Lower leg skin (tissue), 4 donors: ENCODE results near the gene GGT5. TPM values are rescaled to one million over a fixed set of nuclear protein-coding genes. Genes with fewer than 3 reads are reported as not detected.

Source experiments
- DNase-seq, 2 donors: peaks; one replicate each; pipeline ENCODE4 v3.0.0-alpha.2; 2019; ENCODE audit warnings: low spot score in 2 of 2
- H3K4me3 ChIP-seq: fragments of 200-600 bp; sonication (generic); 2 replicates; pipeline ENCODE4 v1.5.1; 2017; ENCODE audit warnings: mild to moderate bottlenecking, low read depth; ENCODE audit not compliant: poor library complexity, severe bottlenecking
- POLR2A ChIP-seq, 2 donors: fragments of 450-650 bp; IDR thresholded peaks; one replicate each; pipeline ENCODE4 v1.6.1; 2016 to 2017; ENCODE audit warnings: antibody characterized with exemption in 2 of 2, mild to moderate bottlenecking in 1 of 2, moderate library complexity in 1 of 2
- WGBS, 2 donors: methylation state at CpG; one replicate each; pipeline ENCODE4 v1.1.5; 2018; 5-methylcytosine and 5-hydroxymethylcytosine counted together
- intact Hi-C: fragments of 100-400 bp; cut with DNase I; formaldehyde crosslinking; loops from one replicate; pipeline ENCODE4 v1.15.0; 2023; ENCODE audit warnings: low total_unique reads
- total RNA-seq, 4 donors: library from RNA; depleted of rRNA; stranded (reverse); fragments of >200 nt; gene quantifications; one replicate each; pipeline ENCODE4 v1.1.0, GENCODE V29; 2016
- TF ChIP-seq, protein P1 (sequence below), 3 donors: fragments of 450-650 bp; IDR thresholded peaks; one replicate each; pipeline ENCODE4 v1.5.1; 2016; ENCODE audit warnings: antibody characterized with exemption in 3 of 3, mild to moderate bottlenecking in 3 of 3, moderate library complexity in 2 of 3

Gene GGT5
- total RNA-seq, 4 donors from 2014 or later: 9.7 to 54.4 (median 15.3) TPM

DNA sequence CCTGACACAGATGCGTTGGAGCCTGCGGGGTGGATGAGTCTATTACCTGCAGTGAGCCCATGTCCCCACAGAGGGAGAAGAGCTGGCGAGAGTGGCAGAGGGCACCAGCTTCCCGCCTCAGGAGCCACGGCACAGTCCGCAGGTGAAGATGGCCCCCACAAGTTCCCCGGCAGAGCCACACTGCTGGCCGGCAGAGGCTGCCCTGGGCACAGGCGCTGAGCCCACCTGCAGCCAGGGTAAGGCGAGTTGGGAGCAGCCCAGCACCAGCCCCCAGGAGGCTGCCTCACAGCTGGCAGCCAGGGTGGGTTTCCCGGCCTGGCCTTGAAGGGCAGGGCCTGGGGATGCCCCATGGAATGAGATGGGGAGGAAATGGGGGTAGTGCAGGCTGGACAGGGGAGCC is 68.8 kb downstream of the GGT5 start:
- WGBS, 2 donors: 93 to 97% methylated on average over 10 of the region's 11 CpGs
- H3K4me3 ChIP-seq: no peak overlapping the region
- intact Hi-C loops: no loop called here
- no peak for DNase-seq
- TF ChIP-seq, protein P1, sequence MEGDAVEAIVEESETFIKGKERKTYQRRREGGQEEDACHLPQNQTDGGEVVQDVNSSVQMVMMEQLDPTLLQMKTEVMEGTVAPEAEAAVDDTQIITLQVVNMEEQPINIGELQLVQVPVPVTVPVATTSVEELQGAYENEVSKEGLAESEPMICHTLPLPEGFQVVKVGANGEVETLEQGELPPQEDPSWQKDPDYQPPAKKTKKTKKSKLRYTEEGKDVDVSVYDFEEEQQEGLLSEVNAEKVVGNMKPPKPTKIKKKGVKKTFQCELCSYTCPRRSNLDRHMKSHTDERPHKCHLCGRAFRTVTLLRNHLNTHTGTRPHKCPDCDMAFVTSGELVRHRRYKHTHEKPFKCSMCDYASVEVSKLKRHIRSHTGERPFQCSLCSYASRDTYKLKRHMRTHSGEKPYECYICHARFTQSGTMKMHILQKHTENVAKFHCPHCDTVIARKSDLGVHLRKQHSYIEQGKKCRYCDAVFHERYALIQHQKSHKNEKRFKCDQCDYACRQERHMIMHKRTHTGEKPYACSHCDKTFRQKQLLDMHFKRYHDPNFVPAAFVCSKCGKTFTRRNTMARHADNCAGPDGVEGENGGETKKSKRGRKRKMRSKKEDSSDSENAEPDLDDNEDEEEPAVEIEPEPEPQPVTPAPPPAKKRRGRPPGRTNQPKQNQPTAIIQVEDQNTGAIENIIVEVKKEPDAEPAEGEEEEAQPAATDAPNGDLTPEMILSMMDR (IDR thresholded peaks at IDR 0.05): no peak
- TF ChIP-seq POLR2A (IDR thresholded peaks at IDR 0.05): no peak

DNA sequence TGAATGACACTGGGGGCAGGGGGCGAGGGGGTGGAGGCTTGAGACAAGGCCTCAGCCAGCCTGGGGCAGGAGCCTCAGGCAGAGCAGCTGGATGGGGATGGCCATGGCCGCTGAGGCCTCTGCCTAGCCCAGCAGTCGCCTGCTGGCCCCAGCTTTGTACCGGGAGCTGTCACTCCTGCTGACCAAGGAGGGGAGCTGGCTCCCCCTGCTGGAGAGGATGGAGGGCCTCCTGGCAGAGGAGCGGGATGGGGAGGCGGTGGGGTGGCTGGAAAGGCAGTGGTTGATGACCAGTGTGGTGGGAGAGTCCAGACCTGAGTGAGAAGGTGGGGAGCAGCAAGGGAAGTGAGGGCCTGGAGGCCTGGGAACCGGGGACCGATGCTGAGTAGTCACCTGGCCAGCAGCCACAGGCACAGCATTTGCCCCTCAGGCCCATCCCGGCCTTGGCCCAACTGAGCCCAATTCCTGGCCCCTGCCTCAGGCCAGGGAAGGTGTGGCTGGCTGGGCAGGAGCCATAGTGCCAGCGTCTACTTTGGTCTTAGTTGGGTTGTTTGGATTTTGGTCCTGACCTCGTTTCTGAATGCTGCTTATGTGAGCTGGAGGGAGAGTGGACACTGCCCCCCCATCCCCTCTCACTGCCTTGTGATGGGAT is 69.6 kb downstream of the GGT5 start:
- 41 to 47% methylated on average over 10 to 11 of the region's 11 CpGs for WGBS, 2 donors
- no peak overlapping the region for H3K4me3 ChIP-seq
- peak; percentile 63 to 94 for DNase-seq
- TF ChIP-seq, protein P1 (IDR thresholded peaks at IDR 0.05): peak in 1 of 3 donors; percentile 83
- no peak for TF ChIP-seq POLR2A (IDR thresholded peaks at IDR 0.05)
- intact Hi-C loops: no loop called here

DNA sequence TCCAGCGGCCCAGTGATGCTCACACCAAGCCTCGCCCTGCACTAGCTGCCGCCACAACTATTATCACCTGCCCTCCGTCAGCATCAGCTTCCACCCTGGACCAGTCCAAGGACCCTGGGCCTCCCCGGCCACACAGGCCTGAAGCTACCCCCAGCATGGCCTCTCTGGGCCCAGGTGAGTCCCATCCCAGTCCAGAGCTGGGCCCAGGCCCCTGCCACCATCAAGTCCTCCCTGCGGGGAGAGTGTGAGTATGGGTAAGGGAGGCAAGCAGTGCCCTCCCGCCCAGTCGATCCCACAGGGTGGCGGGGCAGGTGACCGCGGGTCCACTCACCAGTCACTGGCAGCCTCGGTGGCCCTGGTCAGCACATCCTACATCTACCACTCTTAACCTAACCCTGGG is 73.1 kb downstream of the GGT5 start:
- TF ChIP-seq, protein P1 (IDR thresholded peaks at IDR 0.05): no peak
- no peak for TF ChIP-seq POLR2A (IDR thresholded peaks at IDR 0.05)
- intact Hi-C loops: no loop called here
- 97 to 98% methylated on average over 12 of the region's 12 CpGs for WGBS, 2 donors
- H3K4me3 ChIP-seq: no peak overlapping the region
- no peak for DNase-seq

DNA sequence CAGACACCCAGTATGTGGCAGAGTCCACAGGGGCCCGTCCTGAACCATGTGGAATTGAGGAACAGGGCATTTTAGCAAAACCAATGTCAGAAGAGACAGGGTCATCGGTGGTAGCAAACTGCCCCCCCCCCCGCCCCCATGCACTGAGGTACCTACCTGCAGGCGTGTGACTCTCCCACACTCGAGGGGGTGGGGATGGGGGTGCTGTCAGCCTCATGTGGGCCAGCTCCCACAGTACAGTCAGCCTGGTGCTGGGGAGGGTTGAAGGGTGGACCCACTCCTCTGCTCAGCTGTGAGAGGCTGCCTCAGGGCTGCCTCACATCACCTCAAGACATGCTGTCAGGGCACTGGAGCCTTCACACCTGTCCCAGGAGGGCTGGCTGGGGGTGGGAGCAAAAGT is 74.2 kb downstream of the GGT5 start:
- WGBS, 2 donors: 100% methylated on average over 1 to 2 of the region's 5 CpGs
- intact Hi-C loops: no loop called here
- no peak overlapping the region for H3K4me3 ChIP-seq
- no peak for TF ChIP-seq POLR2A (IDR thresholded peaks at IDR 0.05)
- TF ChIP-seq, protein P1 (IDR thresholded peaks at IDR 0.05): no peak
- no peak for DNase-seq

DNA sequence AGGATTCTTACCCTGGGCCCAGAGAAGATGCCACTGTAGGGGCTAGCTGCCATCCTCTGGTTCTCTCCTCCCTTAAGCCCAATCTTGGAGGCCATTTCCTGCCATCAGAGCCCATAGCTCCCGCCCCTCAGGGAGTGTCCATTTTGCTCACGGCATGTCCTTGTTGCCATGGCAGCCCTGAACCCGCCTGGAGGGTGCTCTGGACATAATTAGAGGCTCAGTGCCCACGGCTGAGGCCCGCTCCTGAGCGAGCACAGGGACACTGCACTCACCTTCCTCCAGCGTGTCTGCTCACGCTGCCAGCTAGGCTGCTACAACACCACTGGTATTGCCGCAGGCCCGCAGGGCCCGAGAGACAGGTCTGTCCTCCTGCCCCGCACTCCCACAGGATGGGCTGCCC is 74.7 kb downstream of the GGT5 start:
- no peak overlapping the region for H3K4me3 ChIP-seq
- DNase-seq: no peak
- intact Hi-C loops: no loop called here
- WGBS, 2 donors: 63 to 83% methylated on average over 3 to 8 of the region's 12 CpGs
- TF ChIP-seq, protein P1 (IDR thresholded peaks at IDR 0.05): no peak
- TF ChIP-seq POLR2A (IDR thresholded peaks at IDR 0.05): no peak

Other genes with a start within 250 kb of the GGT5 start
- not detected for gene GSTT4, start 239.6 kb downstream of the GGT5 start, total RNA-seq
- gene CABIN1, start 233.8 kb downstream of the GGT5 start, total RNA-seq: 10 to 100 TPM; 16.9 to 43.0 (median 32.9) TPM
- gene SUSD2, start 63.6 kb downstream of the GGT5 start, total RNA-seq: 10 to 100 TPM; 18.3 to 74.3 (median 27.0) TPM
- gene SPECC1L, start 25.7 kb upstream of the GGT5 start, total RNA-seq: 10 to 100 TPM; 17.6 to 30.6 (median 23.3) TPM
- gene ADORA2A, start 182.5 kb upstream of the GGT5 start, total RNA-seq: 1 to 10 TPM in 2 of 4 donors, under 1 TPM in 2; 0.39 to 8.4 (median 1.3) TPM